K562 (cell line): Measurements from ENCODE around the gene PRSS56. TPM values are rescaled to one million over a fixed set of nuclear protein-coding genes. Genes with fewer than 3 reads are reported as not detected.

Experiments
- ATAC-seq: fragments of 200-7000 bp; cut with Tn5 transposase; 3 replicates; pipeline ENCODE4 v1.9.1; 2020; ENCODE audit warnings: moderate library complexity
- BruUV-seq: library from RNA; stranded (reverse); fragments of 400-500 nt; replicated peaks from 2 replicates; lab custom pipeline; 2021; lab: Mats Ljungman, UMichigan
- CTCF ChIA-PET: fragments of 300-600 bp; formaldehyde crosslinking; extraction: SDS; loops from one replicate; lab custom pipeline; 2021; ENCODE audit warnings: low intra/inter-chr PET ratio; lab: Yijun Ruan, JAX
- POLR2A ChIA-PET: fragments of 300-600, 350-650 bp; sonication (Branson Sonifier 250); formaldehyde crosslinking; extraction: SDS; loops from one replicate; lab custom pipeline; 2021; ENCODE audit warnings: antibody characterized with exemption, inconsistent platforms; lab: Yijun Ruan, JAX
- DNase-seq, 4 experiments: peaks; one replicate each; pipeline versions ENCODE4 v3.0.0 to v3.0.0-alpha.2; 2011 to 2018; ENCODE audit warnings: low spot score in 3 of 4, mixed read lengths in 3 of 4; ENCODE audit errors: extremely low read depth in 1 of 4
- FAIRE-seq: peaks from 2 replicates; lab custom pipeline; 2011; peaks lifted over from hg19 to GRCh38; lab: Jason Lieb, UNC
- H2AFZ ChIP-seq: 2 replicates; pipeline ENCODE4 v1.6.0; 2011; ENCODE audit warnings: low read depth, low read length, control low read depth, inconsistent platforms
- H3K27ac ChIP-seq: fragments of 200-600 bp; 3 replicates; pipeline ENCODE4 v1.8.0; 2011; ENCODE audit warnings: low read depth, mild to moderate bottlenecking, control low read depth, inconsistent platforms, low read length, moderate library complexity, mixed read lengths; ENCODE audit errors: extremely low read depth
- H3K27me3 ChIP-seq, 2 experiments: fragments of 300-600 bp in 1 of 2; 2 replicates in 1 of 2; 3 replicates in 1 of 2; pipeline versions ENCODE4 v1.6.0 to v1.8.0; 2011; ENCODE audit warnings: inconsistent platforms in 2 of 2, low read length in 2 of 2, mild to moderate bottlenecking in 1 of 2, mixed read lengths in 1 of 2, moderate library complexity in 1 of 2; ENCODE audit not compliant: control insufficient read depth in 2 of 2, insufficient read depth in 2 of 2
- H3K36me3 ChIP-seq: fragments of 300-600 bp; 3 replicates; pipeline ENCODE4 v1.8.0; 2011; ENCODE audit warnings: mild to moderate bottlenecking, low read length, inconsistent platforms; ENCODE audit not compliant: control insufficient read depth, insufficient read depth
- H3K4me1 ChIP-seq, 2 experiments: fragments of 200-600 bp in 1 of 2; replicated peaks in 1 of 2; 2 replicates in 1 of 2; 3 replicates in 1 of 2; pipeline versions ENCODE4 v1.5.1 to v1.8.0; 2011; ENCODE audit warnings: inconsistent platforms in 2 of 2, low read length in 2 of 2, mild to moderate bottlenecking in 1 of 2, mixed read lengths in 1 of 2, moderate library complexity in 1 of 2; ENCODE audit not compliant: control insufficient read depth in 2 of 2, insufficient read depth in 2 of 2
- H3K4me2 ChIP-seq: 2 replicates; pipeline ENCODE4 v1.6.1; 2011; ENCODE audit warnings: low read length, control low read depth, inconsistent platforms, mixed read lengths; ENCODE audit not compliant: insufficient read depth
- H3K4me3 ChIP-seq: fragments of 200-600 bp; sonication (generic), shearing (Covaris generic); 2 replicates; pipeline ENCODE4 v1.5.1; 2016; ENCODE audit warnings: control low read depth, inconsistent platforms
- H3K79me2 ChIP-seq: fragments of 200-600 bp; 3 replicates; pipeline ENCODE4 v1.8.0; 2011; ENCODE audit warnings: low read length, inconsistent platforms; ENCODE audit not compliant: control insufficient read depth, insufficient read depth
- H3K9ac ChIP-seq, 2 experiments: 2 replicates each; pipeline versions ENCODE4 v1.6.0 to v1.6.1; 2011; ENCODE audit warnings: low read depth in 2 of 2, low read length in 2 of 2, control low read depth in 1 of 2, inconsistent platforms in 1 of 2, mild to moderate bottlenecking in 1 of 2, mixed read lengths in 1 of 2; ENCODE audit not compliant: insufficient read depth in 1 of 2
- H3K9me1 ChIP-seq: one replicate; pipeline ENCODE4 v1.6.0; 2011; ENCODE audit warnings: inconsistent platforms, mild to moderate bottlenecking, low read length, moderate library complexity; ENCODE audit not compliant: control insufficient read depth, insufficient read depth
- H3K9me3 ChIP-seq: replicated peaks from 2 replicates; pipeline ENCODE4 v1.5.1; 2011; ENCODE audit warnings: low read depth, low read length, inconsistent platforms; ENCODE audit not compliant: control insufficient read depth, insufficient read depth
- H4K20me1 ChIP-seq: replicated peaks from 2 replicates; pipeline ENCODE4 v1.6.1; 2011; ENCODE audit warnings: low read length, inconsistent platforms, mixed read lengths; ENCODE audit not compliant: control insufficient read depth, insufficient read depth
- CHD2 ChIP-seq: IDR thresholded peaks from 2 replicates; pipeline ENCODE4 v1.6.1; 2011; ENCODE audit warnings: low read depth, low read length
- CXXC5 ChIP-seq: fragments of 250-450 bp; sonication (Bioruptor Pico); IDR thresholded peaks from 2 replicates; pipeline ENCODE4 v1.8.0; 2022; ENCODE audit warnings: inconsistent platforms, mild to moderate bottlenecking, moderate library complexity
- GATAD2A ChIP-seq: fragments of 450-650 bp; IDR thresholded peaks from 2 replicates; pipeline ENCODE4 v1.6.1; 2017
- ILF3 ChIP-seq: fragments of 450-650 bp; IDR thresholded peaks from 2 replicates; pipeline ENCODE4 v1.6.1; 2018; ENCODE audit warnings: antibody characterized with exemption, mild to moderate bottlenecking, moderate library complexity, borderline replicate concordance
- NRF1 ChIP-seq, 2 experiments: fragments of 450-650 bp; IDR thresholded peaks in 1 of 2; conservative IDR thresholded peaks in 1 of 2; 2 replicates each; pipeline ENCODE4 v1.6.1; 2014; ENCODE audit warnings: mild to moderate bottlenecking in 2 of 2
- POLR2AphosphoS2 ChIP-seq: IDR thresholded peaks from 2 replicates; pipeline ENCODE4 v1.6.1; 2012; ENCODE audit warnings: low read length, improper control_type of control experiment
- RBM15 ChIP-seq: fragments of 200-400 bp; formaldehyde crosslinking; IDR thresholded peaks from 2 replicates; pipeline ENCODE4 v1.6.1; 2018; ENCODE audit warnings: mild to moderate bottlenecking, low read length, moderate library complexity; ENCODE audit not compliant: insufficient read depth
- TAF9B ChIP-seq: fragments of 450-650 bp; IDR thresholded peaks from 2 replicates; pipeline ENCODE4 v1.6.1; 2018; ENCODE audit warnings: mild to moderate bottlenecking; ENCODE audit not compliant: partially characterized antibody
- TCF7 ChIP-seq: sonication (generic); IDR thresholded peaks from 2 replicates; pipeline ENCODE4 v1.6.1; 2016; ENCODE audit warnings: antibody characterized with exemption, borderline replicate concordance
- ZEB2 ChIP-seq: fragments of 450-650 bp; IDR thresholded peaks from 2 replicates; pipeline ENCODE4 v1.6.1; 2016
- ZNF24 ChIP-seq: fragments of 450-650 bp; IDR thresholded peaks from 2 replicates; pipeline ENCODE4 v1.6.1; 2016
- ZNF3 ChIP-seq: fragments of 250-450 bp; sonication (Bioruptor Pico); IDR thresholded peaks from 2 replicates; pipeline ENCODE4 v1.5.0; 2021; ENCODE audit warnings: mild to moderate bottlenecking, moderate library complexity
- WGBS: fragments of 100-300 bp; shearing (Covaris generic); methylation state at CpG from one replicate; pipeline ENCODE4 v1.1.6; 2016; ENCODE audit warnings: low coverage, mixed read lengths; ENCODE audit not compliant: insufficient coverage; ENCODE audit errors: missing lambda C conversion rate; 5-methylcytosine and 5-hydroxymethylcytosine counted together
- in situ Hi-C: fragments of 300-500 bp; cut with MboI; formaldehyde crosslinking; loops from 4 replicates; pipeline ENCODE4 v1.15.0; 2018; ENCODE audit warnings: inconsistent platforms, mixed read lengths
- intact Hi-C: fragments of 100-400 bp; cut with micrococcal nuclease; formaldehyde crosslinking; loops from 2 replicates; pipeline ENCODE4 v1.14.2; 2022
- polyA plus RNA-seq, 8 experiments: library from polyadenylated mRNA; depleted of rRNA in 4 of 8; stranded (reverse) in 5 of 8; unstranded in 3 of 8; fragments of >200 nt; fragmentation: Nextera tagmentation in 2 of 8; fragmentation: Illumina TruSeq in 1 of 8; extraction: Ambion mirVana in 2 of 8; extraction: Trizol in 1 of 8; gene quantifications; 2 replicates each; pipeline versions ENCODE4 v1.2.1 to v1.2.3, GENCODE V29; 2011 to 2014; ENCODE audit warnings: inconsistent platforms in 1 of 8, missing spikeins in 1 of 8
- total RNA-seq, 7 experiments: library from RNA; depleted of rRNA in 6 of 7; stranded (reverse); fragments of >200 nt in 6 of 7; fragmentation: Illumina TruSeq in 2 of 7; extraction: Trizol in 2 of 7; gene quantifications; 2 replicates each; pipeline versions ENCODE4 v1.2.1 to v1.2.3, GENCODE V29; 2011 to 2021; ENCODE audit warnings: low replicate concordance in 1 of 7
- TF ChIP-seq, protein P1 (sequence below), 2 experiments: fragments of 250-450 bp in 1 of 2; fragments of 450-650 bp in 1 of 2; sonication (Bioruptor Pico) in 1 of 2; IDR thresholded peaks; 2 replicates each; pipeline versions ENCODE4 v1.6.1 to v1.8.0; 2016 to 2021; ENCODE audit warnings: mild to moderate bottlenecking in 2 of 2, moderate library complexity in 2 of 2, missing compliant biosample characterization in 1 of 2, missing genetic modification characterization in 1 of 2
- TF ChIP-seq, protein P2 (sequence below): sonication (generic); formaldehyde crosslinking; IDR thresholded peaks from 2 replicates; pipeline ENCODE4 v1.8.1; 2023; ENCODE audit warnings: mild to moderate bottlenecking, missing genetic modification reagents, moderate library complexity
- TF ChIP-seq, protein P3 (sequence below), 2 experiments: IDR thresholded peaks in 1 of 2; conservative IDR thresholded peaks in 1 of 2; 2 replicates each; pipeline ENCODE4 v1.6.1; 2016; ENCODE audit warnings: low read depth in 2 of 2, mild to moderate bottlenecking in 1 of 2, missing compliant biosample characterization in 1 of 2, missing genetic modification characterization in 1 of 2, moderate library complexity in 1 of 2
- TF ChIP-seq, protein P4 (sequence below): fragments of 250-450 bp; sonication (Bioruptor Pico); IDR thresholded peaks from 2 replicates; pipeline ENCODE4 v1.9.0; 2021; ENCODE audit warnings: mild to moderate bottlenecking

PRSS56 gene
- total and polyA plus RNA-seq, 9 of the 15 experiments (the other 6 are each of a cell fraction or from before 2014, with no cell fraction given) = not detected

DNA sequence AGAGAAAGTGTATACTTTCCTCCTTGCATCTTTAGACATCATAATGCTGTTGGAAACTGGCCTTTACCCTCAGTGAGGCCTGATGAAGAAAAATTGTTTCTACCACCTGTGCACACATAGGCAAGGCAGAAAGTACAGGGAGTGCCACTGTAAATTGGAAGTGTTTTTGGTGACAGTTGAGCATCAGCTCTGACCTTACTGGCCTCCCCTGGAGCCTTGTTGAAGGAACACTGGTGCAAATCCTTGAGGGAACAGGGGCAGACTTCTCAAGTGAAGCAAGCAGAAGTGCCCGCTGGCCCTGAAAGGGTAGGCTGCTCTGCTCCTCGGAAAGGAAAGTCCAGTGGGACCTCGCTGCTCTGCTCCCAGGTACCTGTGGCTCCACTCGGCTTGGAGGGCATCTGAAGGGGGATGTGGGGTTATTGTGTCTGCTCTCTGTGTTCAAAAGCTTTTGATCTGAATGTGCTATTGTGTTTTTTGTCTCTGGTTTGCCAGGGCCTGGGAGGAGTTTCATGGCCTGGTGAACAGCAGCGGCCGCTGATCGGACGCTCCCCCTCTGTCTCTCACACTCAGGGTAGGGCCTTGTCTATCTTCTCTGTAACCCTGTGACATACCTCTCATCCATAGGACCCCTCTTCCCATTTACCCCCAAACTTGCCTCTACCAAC lies 53.7 kb downstream of the PRSS56 start:
- ChIA-PET CTCF (no interaction called here), POLR2A (no interaction called here)
- intact Hi-C loops (no loop called here), in situ Hi-C loops (no loop called here)
- Histone ChIP-seq H3K9me1 (no peaks in the 10 kb centered on the region), H2AFZ (no peak overlapping the region), H3K4me3 (no peak overlapping the region), H3K36me3 (peaks cover 37% of the 10 kb centered on the region; the same call in 2 of the 3 replicates), H4K20me1 (no peaks in the 10 kb centered on the region), H3K4me1 (no peaks in the 10 kb centered on the region), H3K9ac (no peak overlapping the region), H3K4me2 (no peak overlapping the region), H3K27me3 (no peaks in the 10 kb centered on the region), H3K9me3 (no peaks in the 10 kb centered on the region), H3K27ac (no peak overlapping the region), H3K79me2 (no peaks in the 10 kb centered on the region)
- no peak for DNase-seq
- no peak for ATAC-seq
- WGBS = 94% methylated on average over 7 of the region's 8 CpGs
- no peak for FAIRE-seq
- no TSS peak for BruUV-seq
- TF ChIP-seq CXXC5 (CRISPR knock-in tag) (no peak), GATAD2A (no peak), ZNF24 (no peak), RBM15 (no peak), NRF1 (conservative IDR thresholded peaks at IDR 0.05 in 1 of 2, IDR thresholded peaks at IDR 0.05 in 1 of 2) (no peak), POLR2AphosphoS2 (no peak), TCF7 (no peak), ILF3 (no peak), ZEB2 (no peak), ZNF3 (CRISPR knock-in tag) (no peak), TAF9B (no peak), CHD2 (no peak)
- TF ChIP-seq, protein P1, sequence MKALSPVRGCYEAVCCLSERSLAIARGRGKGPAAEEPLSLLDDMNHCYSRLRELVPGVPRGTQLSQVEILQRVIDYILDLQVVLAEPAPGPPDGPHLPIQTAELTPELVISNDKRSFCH (CRISPR knock-in tag; IDR thresholded peaks at IDR 0.05) = no peak
- TF ChIP-seq, protein P1 (tag; IDR thresholded peaks at IDR 0.05) = no peak
- TF ChIP-seq, protein P2, sequence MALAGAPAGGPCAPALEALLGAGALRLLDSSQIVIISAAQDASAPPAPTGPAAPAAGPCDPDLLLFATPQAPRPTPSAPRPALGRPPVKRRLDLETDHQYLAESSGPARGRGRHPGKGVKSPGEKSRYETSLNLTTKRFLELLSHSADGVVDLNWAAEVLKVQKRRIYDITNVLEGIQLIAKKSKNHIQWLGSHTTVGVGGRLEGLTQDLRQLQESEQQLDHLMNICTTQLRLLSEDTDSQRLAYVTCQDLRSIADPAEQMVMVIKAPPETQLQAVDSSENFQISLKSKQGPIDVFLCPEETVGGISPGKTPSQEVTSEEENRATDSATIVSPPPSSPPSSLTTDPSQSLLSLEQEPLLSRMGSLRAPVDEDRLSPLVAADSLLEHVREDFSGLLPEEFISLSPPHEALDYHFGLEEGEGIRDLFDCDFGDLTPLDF (CRISPR knock-in tag) = no peak
- TF ChIP-seq, protein P3, sequence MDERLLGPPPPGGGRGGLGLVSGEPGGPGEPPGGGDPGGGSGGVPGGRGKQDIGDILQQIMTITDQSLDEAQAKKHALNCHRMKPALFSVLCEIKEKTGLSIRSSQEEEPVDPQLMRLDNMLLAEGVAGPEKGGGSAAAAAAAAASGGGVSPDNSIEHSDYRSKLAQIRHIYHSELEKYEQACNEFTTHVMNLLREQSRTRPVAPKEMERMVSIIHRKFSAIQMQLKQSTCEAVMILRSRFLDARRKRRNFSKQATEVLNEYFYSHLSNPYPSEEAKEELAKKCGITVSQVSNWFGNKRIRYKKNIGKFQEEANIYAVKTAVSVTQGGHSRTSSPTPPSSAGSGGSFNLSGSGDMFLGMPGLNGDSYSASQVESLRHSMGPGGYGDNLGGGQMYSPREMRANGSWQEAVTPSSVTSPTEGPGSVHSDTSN (CRISPR knock-in tag; IDR thresholded peaks at IDR 0.05; ENCODE audit: low read depth) = no peak
- TF ChIP-seq, protein P3 (tag; conservative IDR thresholded peaks at IDR 0.05; ENCODE audit: low read depth) = no peak
- TF ChIP-seq, protein P4, sequence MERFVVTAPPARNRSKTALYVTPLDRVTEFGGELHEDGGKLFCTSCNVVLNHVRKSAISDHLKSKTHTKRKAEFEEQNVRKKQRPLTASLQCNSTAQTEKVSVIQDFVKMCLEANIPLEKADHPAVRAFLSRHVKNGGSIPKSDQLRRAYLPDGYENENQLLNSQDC (CRISPR knock-in tag) = no peak
